ENCODE results near the gene AQP4. TPM values are rescaled to one million over a fixed set of nuclear protein-coding genes. Genes with fewer than 3 reads are reported as not detected.

Gene AQP4, protein sequence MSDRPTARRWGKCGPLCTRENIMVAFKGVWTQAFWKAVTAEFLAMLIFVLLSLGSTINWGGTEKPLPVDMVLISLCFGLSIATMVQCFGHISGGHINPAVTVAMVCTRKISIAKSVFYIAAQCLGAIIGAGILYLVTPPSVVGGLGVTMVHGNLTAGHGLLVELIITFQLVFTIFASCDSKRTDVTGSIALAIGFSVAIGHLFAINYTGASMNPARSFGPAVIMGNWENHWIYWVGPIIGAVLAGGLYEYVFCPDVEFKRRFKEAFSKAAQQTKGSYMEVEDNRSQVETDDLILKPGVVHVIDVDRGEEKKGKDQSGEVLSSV
- 2.1 and 2.6 TPM in 2 replicates for total RNA-seq

DNA sequence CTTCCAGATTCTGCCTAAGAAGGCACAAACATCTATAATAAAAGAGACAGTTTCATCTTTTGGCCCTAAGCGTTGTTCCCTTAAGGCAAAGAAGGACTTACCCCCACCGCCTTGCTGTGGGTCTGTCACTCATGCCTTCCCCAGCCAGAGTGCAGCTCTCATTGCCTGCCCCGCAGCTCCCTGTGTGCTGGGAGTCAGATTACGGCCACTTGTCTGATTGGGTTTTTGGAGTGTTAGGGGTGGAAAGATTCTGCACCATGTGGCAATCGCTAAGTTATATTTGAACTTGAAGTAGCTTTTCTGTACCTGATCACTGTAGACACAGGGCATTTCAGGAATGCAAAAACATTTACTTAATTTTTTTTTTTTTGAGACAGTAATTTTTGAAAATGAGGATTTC, at the start of gene AQP4:
Gene AQP4 (minus strand): TSS at position 151 of the 400 bp plus-strand sequence. CDS start 18 bp downstream, at position 133.
- DNase-seq (ENCODE audit: low read depth) = no peak

DNA sequence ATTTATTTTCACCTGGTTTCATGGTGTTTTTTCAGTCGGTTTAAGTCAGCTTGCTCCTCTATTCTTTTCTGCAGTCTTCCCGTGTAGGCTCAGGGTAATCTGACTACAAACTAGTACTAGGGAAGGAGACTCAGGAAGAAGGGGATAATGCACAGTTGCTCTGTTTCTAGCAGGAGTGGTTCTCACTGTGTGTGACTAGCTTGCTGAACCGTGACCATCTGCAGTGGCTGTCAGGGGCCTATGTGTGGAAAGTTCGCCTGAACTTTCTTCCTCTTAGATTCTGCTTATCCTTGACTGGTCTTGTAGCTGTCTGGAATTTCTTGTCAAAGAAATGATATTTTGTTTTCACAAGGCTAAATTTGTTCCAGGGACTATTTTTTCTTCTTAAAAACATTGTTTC, 46.3 kb upstream of the AQP4 start:
- DNase-seq (ENCODE audit: low read depth) = peak; percentile 29

DNA sequence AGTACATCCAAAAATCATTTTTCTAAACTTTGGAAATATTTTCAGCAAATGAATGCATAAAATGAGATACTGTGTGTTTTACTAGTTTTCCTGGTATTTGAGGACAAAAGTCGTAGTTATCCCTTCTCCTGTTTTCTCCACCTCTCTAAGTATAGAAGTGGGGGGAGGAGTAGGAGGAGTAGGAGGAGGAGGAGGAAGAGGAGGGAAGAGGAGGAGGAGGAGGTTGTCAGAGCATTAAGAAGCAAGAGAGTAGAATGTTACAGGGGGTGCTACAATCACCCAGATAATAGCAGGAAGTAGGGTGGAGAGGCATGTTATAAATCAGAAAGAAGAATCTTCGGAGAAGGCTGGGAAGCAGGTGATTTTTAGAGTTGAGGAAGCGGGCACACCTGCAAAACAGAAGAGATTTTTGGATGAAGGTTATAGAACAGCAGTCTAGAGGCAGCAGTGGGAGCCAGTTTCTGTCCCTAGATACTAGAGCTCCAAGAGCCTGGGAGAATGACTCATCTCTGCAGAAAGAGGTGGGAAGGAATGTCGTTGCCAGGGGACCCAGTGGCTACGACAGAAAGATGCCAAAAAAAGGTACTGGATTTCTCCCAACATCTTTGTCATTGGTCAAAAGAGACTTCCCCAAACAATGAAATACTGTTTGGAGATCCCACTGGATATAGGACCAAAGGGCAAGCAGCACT, 44.2 kb upstream of the AQP4 start:
- DNase-seq (ENCODE audit: low read depth) = peak; percentile 26

DNA sequence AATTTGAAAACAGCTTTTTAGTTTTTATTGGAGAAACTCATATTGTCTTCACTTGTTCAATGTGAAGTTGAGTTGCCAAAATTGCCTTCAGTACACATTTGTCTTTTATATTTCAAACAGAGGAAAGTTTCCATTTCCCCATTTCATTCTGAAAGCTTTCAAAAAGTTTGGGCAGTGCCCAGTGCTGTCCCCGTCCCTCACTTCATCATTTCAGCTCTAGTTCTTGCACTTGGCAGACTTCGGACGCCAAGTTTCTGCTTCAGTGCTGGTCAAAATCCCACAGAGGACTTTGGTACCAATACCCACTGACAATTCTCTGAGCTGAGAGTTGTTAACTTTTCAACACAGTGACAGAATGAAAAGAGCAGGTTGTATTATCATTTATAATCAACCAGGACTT, 43.4 kb upstream of the AQP4 start:
- no peak for DNase-seq (ENCODE audit: low read depth)

DNA sequence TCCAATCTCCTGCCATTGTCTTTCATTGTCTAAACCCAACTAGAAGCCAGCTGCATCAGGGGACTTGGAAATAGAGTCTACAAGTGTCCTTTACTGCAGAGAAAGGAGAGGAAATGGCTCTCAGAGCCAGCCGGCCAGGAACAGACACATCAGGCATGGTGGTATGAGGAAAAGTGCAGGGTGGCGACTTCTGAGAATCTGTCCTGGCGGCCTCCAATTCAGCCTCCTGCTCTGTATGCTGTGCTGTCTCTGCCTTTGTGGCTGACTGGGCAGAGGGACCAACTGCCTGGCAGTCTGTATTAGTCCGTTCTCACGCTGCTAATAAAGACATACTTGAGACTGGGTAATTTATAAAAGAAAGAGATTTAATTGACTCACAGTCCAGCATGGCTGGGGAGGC, 36.8 kb upstream of the AQP4 start:
- DNase-seq (ENCODE audit: low read depth) = no peak

DNA sequence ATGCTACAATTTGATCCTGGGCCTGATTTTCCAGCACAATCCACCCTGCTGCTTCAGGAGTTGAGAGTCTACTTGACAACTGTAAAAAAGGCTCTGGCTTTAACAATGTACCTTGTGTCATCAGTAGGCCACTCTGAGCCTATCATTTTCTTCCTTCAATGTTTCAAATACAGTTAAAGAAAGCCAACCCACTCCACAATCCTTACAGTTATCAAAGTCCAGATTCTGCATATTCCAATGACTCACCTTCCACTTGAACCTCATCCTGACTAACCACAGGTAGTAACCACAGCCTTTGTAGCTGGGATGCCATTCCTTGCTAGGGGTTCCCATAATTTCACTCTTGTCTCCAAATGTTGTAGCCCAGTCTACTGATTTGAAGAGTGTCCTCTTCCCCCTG, 35.5 kb upstream of the AQP4 start:
- DNase-seq (ENCODE audit: low read depth) = peak; percentile 50

DNA sequence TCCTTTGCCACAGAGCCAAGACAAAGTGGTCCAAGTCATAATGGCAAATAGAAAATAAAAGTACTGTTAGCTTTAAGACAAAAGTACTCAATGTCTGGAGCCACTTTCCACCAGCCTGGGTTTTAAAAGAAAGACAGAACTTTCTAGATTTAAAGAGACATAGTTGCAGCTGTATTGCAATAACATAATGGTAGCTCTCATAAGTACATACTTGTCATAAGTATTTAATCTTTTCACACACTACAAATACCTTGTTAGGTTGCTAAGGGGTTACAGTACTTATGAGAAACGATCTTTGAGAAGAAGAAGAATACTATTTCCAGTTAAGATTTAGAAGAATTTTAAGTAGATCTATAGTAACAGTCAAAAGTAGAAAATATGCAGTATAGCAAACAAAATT, 28.9 kb upstream of the AQP4 start:
- no peak for DNase-seq (ENCODE audit: low read depth)

DNA sequence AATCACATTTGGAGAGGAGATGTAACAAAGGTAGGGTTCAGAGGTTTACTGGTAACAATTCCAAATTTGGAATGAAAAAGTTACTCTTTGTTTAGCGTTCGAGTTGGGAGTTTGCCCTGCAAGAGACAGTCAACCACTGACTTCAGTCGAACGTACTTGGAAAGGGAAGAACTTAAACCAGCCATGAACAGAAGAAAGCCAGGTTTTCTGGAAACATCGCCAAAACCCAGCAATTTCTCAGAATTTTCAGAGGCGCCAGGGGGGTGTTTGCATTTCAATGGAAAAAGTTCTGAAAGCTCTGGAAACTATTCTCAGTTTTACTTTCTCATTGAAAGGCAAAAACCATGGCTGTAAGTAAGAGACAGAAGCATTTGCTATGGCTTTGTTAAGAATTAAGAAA, 28.5 kb upstream of the AQP4 start:
- DNase-seq (ENCODE audit: low read depth) = no peak

DNA sequence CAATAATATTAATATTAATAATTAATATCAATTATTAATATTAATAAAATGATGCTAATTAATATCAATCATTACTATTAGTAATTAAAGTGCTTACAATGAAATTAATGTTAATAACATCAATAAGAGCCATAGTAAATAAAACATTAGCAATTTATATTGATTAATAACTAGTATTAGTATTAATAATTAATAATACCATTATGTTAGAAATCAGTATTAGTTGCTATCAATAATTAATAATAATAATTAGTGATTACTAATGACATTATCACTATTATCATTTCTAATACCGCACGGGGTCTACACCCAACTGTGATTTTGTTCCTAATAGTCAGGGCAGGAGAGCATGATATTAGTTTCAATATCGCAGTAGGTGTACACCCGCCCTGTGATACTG, 22.8 kb upstream of the AQP4 start:
- DNase-seq (ENCODE audit: low read depth) = no peak

DNA sequence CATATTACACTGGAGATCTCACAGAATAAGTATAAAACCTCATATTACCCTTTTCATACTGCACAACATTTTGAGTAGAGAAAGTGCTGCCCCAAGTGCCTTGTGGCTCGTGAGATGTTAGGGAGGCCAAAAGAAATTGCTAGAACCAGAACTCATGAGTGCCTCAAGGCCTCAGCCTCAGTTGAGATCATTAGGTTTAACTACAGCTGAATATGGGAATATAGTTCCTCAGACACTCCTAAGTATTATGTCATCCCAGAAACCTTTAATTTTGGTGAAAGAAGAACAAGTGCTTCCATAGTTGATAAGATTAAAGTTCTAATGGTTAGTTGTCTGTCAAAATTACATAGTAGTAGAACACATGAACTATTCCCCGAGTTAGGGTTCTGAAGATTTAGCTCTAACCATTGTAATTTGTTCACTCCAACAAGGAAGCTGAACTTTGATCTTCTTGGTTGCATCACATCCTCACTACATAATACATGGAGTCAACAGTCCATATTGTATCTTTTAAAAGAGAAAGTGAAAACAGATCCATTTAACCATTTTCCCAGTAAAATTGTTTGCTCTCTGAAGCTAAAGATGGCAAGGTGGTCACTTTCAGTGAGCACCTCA, 9.6 kb upstream of the AQP4 start:
- DNase-seq (ENCODE audit: low read depth) = peak; percentile 63

DNA sequence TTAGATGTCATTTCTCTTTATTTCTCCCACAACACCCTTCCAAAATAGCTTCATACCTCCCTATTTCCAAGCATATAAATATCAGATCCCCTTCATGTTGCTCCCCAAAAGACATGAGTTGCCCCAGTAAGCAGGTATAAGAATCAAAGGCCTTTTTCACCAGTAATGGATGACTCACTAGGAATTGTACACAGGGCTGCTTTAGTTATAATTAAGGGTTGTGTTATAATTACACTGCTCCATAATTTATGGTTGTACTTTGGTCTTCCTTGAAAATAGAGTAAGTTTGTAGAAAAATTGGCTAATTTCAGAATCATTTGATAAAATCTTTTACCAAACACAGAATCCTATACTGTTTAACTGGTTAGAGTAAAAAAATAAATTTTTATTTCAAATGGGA, 8.8 kb upstream of the AQP4 start:
- peak; percentile 6 for DNase-seq (ENCODE audit: low read depth)

DNA sequence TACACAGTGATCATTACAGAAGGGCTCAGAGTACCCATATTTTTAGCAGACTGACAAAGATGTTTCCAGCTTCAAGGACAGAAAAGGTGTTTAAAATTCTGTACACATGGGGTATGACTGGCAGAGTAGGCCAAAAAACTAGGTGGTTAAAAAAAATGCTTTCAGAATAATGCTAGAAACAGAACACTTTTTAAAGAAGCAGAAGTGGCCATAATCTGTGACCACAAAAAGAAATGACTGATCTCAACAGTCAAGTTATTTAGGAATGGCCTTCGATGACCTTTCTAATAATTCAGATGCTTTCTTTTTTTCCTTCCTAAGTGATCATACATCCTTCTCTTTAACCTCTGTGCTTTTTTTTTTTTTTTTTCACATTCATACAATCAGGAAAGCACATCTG, 4.1 kb upstream of the AQP4 start:
- no peak for DNase-seq (ENCODE audit: low read depth)

DNA sequence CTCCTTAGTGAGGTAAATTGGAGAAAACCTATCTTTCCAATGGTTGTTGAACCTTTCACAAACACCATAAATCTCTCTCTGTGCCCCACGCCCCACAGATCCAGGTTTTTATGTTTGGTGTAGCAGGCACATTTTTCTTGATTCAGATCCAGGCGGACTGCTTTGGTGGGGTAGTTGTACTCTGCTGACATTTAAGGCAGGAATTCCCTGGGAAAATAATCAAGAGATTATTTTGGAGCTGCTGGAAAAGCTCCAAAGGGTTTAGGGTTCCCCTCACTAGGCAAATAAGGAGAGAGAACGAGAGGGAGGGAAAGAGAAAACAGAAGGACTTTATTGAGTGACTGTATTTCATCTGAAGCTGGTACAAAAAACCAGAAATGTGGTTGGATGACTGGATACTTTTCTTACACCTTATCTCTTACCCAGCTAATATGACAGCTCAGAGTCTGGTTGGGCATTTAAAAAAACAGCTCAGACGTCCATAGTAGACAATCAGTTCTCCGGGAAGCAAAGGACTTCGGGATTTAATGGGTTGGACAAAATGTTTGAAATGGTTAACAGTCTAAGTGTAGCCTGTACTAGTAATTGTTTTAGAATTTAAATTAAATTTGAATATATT, 3.6 kb upstream of the AQP4 start:
- peak; percentile 5 for DNase-seq (ENCODE audit: low read depth)

DNA sequence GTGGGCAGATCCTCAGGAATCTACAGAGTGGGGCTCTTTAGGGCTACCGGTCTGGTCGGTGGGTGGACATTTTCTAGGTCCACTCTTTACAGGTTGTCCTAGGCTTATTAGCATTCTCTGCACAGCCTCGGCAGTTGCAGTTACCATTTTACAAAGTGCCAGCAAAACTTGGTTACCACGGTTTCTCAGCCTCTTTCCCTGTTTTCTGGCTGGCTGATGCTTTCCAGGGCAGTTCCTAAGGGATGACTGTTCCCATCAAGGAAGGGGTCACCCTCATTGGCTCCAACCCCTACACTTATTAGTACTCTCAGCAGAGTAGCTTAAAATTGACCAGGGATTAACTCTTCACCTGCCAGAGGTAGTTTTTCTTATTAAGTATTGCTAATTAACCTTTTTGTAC, 2.0 kb upstream of the AQP4 start:
- DNase-seq (ENCODE audit: low read depth) = no peak

DNA sequence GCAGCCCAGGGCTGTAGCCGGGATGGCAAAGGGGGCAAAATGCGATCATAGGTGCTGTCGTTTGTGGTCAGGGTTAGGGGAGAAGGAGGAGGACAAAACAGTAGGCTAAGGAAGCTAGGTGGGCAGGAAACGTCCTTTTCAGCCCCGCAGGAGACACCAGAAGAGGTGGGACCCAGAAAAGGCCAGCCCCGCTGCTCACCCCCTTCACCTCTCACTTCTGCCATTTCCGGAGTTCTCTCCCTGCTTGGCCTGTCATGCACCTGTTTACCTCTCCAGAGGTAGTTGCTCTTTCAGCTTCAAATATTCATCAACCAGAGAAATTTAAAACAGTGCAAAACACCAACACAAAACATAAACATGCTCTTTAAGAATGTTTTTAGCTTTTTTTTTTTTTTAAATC, 849 bp downstream of the AQP4 start:
- DNase-seq (ENCODE audit: low read depth) = no peak

DNA sequence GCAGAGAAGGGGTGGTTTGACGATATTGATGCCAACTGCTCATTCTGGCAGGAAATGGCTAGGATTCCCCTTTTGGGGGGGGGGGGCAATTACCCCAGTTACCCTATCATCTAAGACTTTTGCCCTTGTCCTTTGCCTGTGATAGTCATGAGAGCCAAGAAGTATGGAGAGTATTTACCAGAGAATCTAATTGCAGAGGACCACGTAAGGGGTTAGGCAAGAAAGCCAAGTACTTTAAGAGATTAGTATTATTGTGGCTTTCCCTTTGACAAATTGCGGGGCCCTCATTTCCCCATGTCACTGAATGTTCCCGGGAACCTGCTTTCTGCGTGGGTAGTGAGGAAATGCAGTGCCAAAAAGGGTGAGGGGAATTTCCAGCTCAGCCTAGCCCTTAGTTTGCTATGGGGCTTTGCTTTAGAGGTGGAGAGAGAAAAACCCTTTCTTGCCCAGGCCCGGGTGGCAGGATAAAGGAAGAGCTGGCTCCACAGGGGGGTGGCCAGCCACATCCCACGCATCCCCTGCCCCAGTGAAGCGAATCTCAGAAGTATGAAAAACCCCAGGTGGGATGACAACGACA, 1.5 kb downstream of the AQP4 start:
- no peak for DNase-seq (ENCODE audit: low read depth)

DNA sequence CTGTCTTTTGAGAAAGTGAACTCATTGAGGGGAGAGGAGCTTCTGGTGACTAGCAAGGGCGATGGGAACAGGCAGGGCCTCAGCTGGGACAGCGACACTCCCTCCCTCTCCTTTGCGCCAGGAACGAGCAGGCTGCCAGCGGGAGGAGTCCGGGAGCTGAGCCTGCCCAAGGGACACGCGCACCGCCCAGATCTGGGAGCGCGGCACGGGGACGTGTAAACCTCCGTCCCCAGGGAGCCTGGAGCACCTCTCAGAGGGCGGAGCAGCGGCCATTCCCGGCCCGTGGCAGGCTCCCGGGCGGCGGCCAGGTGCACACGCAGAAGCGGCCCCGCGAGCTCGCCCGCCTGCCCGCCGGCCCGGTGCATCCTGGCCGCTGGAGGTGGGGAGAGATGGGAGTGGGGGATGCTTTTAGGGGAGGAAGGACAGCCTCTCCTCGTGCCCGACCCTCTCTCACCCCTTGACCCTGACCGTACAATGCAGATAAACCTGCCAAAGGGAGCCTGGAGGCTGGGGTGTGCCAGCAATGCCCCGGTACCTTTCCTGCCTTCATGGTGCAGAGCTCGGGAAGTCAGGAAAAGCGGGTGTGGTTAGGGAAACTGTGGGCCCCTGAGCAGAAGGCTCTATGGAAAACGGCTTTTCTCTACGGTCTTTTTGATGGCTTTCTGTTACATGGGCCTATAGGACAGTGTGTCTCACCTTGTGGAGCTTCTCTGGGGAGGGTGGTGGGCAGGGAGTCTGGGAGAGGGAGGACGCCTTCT, 2.2 kb downstream of the AQP4 start:
- DNase-seq (ENCODE audit: low read depth) = peak; percentile 5

DNA sequence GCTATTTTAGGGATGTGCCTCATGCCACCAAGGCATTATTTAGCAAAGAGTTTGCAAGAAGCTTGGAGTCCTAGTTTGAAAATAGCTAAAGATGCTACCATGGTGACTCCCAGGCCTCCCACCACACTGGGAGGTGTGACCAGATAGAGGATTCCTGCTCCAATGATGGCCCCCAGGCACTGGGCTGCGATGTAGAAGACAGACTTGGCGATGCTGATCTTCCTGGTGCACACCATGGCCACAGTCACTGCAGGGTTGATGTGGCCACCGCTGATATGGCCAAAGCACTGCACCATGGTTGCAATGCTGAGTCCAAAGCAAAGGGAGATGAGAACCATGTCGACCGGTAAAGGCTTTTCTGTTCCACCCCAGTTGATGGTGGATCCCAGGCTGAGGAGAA, 3.4 kb downstream of the AQP4 start:
- DNase-seq (ENCODE audit: low read depth) = no peak

DNA sequence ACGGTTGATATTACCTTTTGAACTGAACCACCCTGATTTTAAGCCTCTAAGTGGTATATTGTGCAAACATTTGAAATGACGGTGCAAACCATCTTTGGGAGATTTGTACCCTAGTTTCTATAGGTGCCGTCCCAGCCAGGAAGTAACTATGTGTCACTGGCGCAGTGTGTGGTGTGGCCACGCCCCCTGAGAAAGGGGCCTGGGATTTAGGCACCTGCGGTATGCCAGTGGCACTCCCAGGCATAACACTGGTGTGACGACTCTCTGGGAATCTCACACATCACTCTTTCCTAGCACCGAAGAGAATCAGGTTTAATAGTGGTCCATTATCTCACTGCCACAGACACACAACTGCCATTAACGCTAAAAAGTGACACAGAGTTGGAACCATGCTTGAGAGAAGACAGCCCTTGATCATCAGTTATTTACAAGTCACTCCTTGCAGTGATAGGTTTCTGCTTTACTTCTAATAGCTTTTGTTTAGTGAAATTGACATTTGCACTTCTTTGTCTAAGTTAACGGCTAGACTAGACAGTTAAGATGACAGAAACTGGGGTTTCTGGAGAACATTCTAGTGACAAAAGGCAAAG, 11.1 kb downstream of the AQP4 start:
- DNase-seq (ENCODE audit: low read depth) = no peak

DNA sequence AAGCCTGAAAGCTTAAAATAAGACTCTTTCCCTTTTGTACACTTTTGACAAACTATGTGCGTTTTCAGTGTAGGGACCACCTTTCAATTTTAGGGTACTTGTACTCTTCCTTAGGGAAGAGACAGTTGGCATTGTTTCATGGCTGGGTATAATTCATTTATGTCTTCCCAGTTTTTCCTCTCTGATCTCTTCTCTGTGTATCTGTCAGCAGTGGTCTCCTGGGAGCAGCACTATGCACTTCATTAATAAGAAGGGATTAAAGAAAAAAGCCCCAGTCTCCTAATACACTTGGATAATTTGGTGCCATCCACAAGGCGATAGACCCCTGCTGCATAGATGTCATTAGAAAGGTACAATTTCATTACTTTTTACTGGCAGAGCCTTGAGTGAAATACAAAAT, 12.1 kb downstream of the AQP4 start:
- no peak for DNase-seq (ENCODE audit: low read depth)

DNA sequence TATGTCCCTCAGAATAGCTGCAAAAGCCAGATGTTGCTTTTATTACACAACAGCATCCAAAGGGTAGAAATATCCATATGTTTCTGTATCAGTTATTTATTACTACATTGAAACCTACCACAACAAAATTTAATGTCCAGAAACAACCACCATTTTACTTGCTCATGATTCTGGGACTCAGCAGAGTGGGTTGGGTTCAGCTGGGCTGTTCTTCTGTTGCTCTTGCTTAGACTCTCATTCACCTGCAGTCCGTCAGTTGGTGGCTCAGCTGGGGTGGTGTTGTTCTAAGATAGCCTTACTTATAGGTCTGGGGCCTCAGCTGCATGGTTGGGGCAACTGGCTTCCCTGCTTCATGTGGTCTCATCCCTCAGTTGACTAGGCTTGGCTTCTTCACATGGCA, 21.7 kb downstream of the AQP4 start:
- DNase-seq (ENCODE audit: low read depth) = no peak
